Type B pancreatic cell (in vitro differentiated cells): ENCODE measurements around the gene NPLOC4. TPM values are rescaled to one million over a fixed set of nuclear protein-coding genes. Genes with fewer than 3 reads are reported as not detected.
A peak's percentile ranks its signal among the peaks of the same experiment; 100 is the strongest.

Source experiments
- DNase-seq: peaks from one replicate; pipeline ENCODE4 v3.0.0; 2021; ENCODE audit warnings: mixed read lengths; ENCODE audit not compliant: unreplicated experiment; ENCODE audit errors: extremely low spot score
- H3K27ac Mint-ChIP-seq: 2 replicates; pipeline ENCODE4 v1.8.0; 2021; ENCODE audit warnings: mild to moderate bottlenecking, mixed read lengths
- H3K27me3 Mint-ChIP-seq: 2 replicates; pipeline ENCODE4 v1.8.0; 2021; ENCODE audit warnings: mixed read lengths
- H3K36me3 Mint-ChIP-seq: 2 replicates; pipeline ENCODE4 v1.8.0; 2021; ENCODE audit warnings: mixed read lengths
- H3K4me1 Mint-ChIP-seq: one replicate; pipeline ENCODE4 v1.8.0; 2021; ENCODE audit warnings: mixed read lengths; ENCODE audit not compliant: unreplicated experiment
- H3K4me3 Mint-ChIP-seq: 2 replicates; pipeline ENCODE4 v1.8.0; 2021; ENCODE audit warnings: mild to moderate bottlenecking, mixed read lengths
- H3K9me3 Mint-ChIP-seq: 2 replicates; pipeline ENCODE4 v1.8.0; 2021; ENCODE audit warnings: mixed read lengths
- CTCF ChIP-seq: fragments of 200-600 bp; sonication (generic); conservative IDR thresholded peaks from 2 replicates; pipeline ENCODE4 v1.5.0; 2021; ENCODE audit warnings: antibody characterized with exemption, mild to moderate bottlenecking
- total RNA-seq: library from RNA; stranded (reverse); gene quantifications from 2 replicates; pipeline ENCODE4 v1.2.1, GENCODE V29; 2021; ENCODE audit warnings: low replicate concordance

NPLOC4 gene
- total RNA-seq, 1 donor from 2014 or later = 82.4 TPM

- Mint-ChIP-seq H3K4me1 (peaks cover 17% of the 10 kb centered on the region), H3K4me3 (peak within 1 kb of the TSS; percentile 96), H3K27ac (peak within 1 kb of the TSS; percentile 86), H3K36me3 (peaks cover 3% of the 10 kb centered on the region), H3K27me3 (no peaks in the 10 kb centered on the region), H3K9me3 (no peaks in the 10 kb centered on the region)
- DNase-seq = peak; percentile 97
- no peak for TF ChIP-seq CTCF
Measured at GRCh38 chr17:81666342-81667191, 29.7 kb upstream of the NPLOC4 start, which contains the start of the genes CCDC137 and OXLD1. Gene CCDC137 (plus strand): TSS chr17:81666737. CDS start chr17:81666767, 30 bp downstream. Gene OXLD1 (minus strand): TSS chr17:81666605. CDS start chr17:81666577, 28 bp downstream.

GRCh38 chr17:81666092-81666341 lies 29.1 kb upstream of the NPLOC4 start:
- H3K9me3 Mint-ChIP-seq = no peaks in the 10 kb centered on the region
- H3K4me3 Mint-ChIP-seq = peak overlapping the region; percentile 96
- H3K4me1 Mint-ChIP-seq = peaks cover 17% of the 10 kb centered on the region
- peaks cover 3% of the 10 kb centered on the region for H3K36me3 Mint-ChIP-seq
- peak overlapping the region; percentile 86 for H3K27ac Mint-ChIP-seq
- no peaks in the 10 kb centered on the region for H3K27me3 Mint-ChIP-seq
- no peak for DNase-seq
- TF ChIP-seq CTCF = no peak

GRCh38 chr17:81665205-81666091 lies 28.5 kb upstream of the NPLOC4 start:
- Mint-ChIP-seq H3K27me3 (no peaks in the 10 kb centered on the region), H3K36me3 (peaks cover 3% of the 10 kb centered on the region), H3K27ac (peak overlapping the region; percentile 86), H3K9me3 (no peaks in the 10 kb centered on the region), H3K4me3 (peak overlapping the region; percentile 96), H3K4me1 (peaks cover 17% of the 10 kb centered on the region)
- TF ChIP-seq CTCF = no peak
- no peak for DNase-seq

- no peak overlapping the region for H3K4me3 Mint-ChIP-seq
- H3K27me3 Mint-ChIP-seq = no peaks in the 10 kb centered on the region
- no peak for DNase-seq
- no peak for TF ChIP-seq CTCF
- H3K9me3 Mint-ChIP-seq = no peaks in the 10 kb centered on the region
- no peak overlapping the region for H3K27ac Mint-ChIP-seq
- H3K36me3 Mint-ChIP-seq = peaks cover 3% of the 10 kb centered on the region
- H3K4me1 Mint-ChIP-seq = peaks cover 17% of the 10 kb centered on the region
Measured at GRCh38 chr17:81664051-81664470, 27.1 kb upstream of the NPLOC4 start.

DNA sequence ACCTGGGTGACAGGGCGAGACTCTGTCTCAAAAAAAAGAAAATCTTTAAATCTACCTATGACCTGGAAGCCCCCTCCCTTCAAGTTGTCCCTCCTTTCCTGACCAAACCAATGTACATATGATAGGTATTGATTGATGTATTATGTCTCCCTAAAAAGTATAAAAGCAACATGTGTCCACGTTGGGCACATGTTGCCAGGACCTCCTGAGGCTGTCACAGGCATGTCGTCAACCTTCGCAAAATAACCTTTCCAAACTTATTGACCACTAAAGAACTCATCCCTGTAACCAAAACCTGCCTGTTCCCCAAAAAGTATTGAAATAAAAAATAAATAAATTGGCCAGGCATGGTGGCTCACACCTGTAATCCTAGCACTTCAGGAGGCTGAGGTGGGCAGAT lies 25.1 kb upstream of the NPLOC4 start:
- H3K4me3 Mint-ChIP-seq = no peak overlapping the region
- H3K9me3 Mint-ChIP-seq = no peaks in the 10 kb centered on the region
- no peak for TF ChIP-seq CTCF
- no peak for DNase-seq
- H3K27ac Mint-ChIP-seq = no peak overlapping the region
- peaks cover 6% of the 10 kb centered on the region for H3K4me1 Mint-ChIP-seq
- H3K36me3 Mint-ChIP-seq = no peaks in the 10 kb centered on the region
- no peaks in the 10 kb centered on the region for H3K27me3 Mint-ChIP-seq
